Cardiac fibroblast (primary cell): ENCODE data around the gene LYPD6B.

Experiments
- DNase-seq, 2 donors: peaks; one replicate each; pipeline versions ENCODE4 v3.0.0 to v3.0.0-alpha.2; 2010; ENCODE audit warnings: low read depth in 2 of 2
- H3K4me3 ChIP-seq, 2 donors: replicated peaks in 1 of 2; 1 replicate in 1 of 2; 2 replicates in 1 of 2; pipeline ENCODE4 v1.5.1; 2011; ENCODE audit warnings: low read depth in 2 of 2, low read length in 2 of 2, mild to moderate bottlenecking in 2 of 2, moderate library complexity in 1 of 2
- CTCF ChIP-seq: IDR thresholded peaks from one replicate; pipeline ENCODE4 v1.5.1; 2011; ENCODE audit warnings: low read depth, mild to moderate bottlenecking, low read length, inconsistent platforms

Gene LYPD6B

DNA sequence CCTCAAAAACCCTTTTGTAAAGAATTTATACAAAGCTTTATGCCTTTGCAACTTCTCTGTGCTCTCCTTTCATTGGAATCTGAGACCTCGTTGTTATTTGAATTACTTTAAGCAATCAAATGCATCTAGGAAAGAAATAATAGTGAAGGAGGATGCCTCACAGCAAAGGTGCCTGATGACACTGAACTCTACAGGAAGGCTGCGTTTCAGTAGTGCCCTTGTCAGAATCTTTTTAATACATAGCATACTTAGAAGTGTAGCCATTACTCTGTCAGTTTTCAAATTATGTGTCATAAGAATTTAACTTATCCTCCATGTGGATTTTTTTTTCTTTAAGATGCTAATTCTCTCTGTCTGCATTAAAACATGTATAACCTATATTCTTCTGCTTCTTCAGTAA, 9.6 kb upstream of the LYPD6B start:
- no peak for TF ChIP-seq CTCF

DNA sequence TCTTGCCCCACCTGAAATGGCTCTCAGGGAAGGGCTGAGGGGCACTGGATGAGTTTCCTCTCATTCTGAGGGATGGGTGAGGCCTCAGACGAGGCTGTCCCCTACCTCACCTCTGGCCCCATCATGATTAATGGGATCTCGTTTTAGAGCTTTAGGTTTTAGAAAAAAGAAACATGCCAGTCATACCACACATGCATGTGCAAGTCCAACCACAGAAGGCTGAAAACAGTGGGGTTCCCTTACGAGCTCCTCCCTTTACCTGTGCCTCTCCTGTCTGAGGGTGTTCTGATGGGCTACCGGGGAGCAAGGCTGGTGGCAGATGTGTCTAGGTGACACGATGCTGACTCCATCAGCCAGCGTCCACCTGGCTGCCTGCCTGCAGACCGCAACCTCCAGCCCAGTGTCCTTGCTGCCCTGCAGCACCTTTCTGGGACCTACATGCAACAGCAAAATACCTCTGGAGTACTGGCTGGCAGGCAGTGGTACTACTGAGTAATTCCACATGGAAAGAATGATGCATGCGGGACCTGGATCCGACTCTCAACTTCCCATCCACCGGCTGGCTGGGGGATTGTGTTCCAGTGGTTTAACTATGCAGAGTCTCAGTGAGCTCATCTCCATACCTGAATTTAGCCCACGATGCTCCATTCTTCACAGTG, 9.1 kb upstream of the LYPD6B start:
- no peak overlapping the region for H3K4me3 ChIP-seq
- no peak for TF ChIP-seq CTCF

More for the DNA sequence above, 9.6 kb upstream of the LYPD6B start:
- DNase-seq: no peak
- H3K4me3 ChIP-seq: no peak overlapping the region

GRCh38 chr2:149031396-149031795, 7.1 kb upstream of the LYPD6B start:
- H3K4me3 ChIP-seq: no peak overlapping the region
- no peak for DNase-seq
- no peak for TF ChIP-seq CTCF

More for the DNA sequence above, 9.1 kb upstream of the LYPD6B start:
- no peak for DNase-seq

DNA sequence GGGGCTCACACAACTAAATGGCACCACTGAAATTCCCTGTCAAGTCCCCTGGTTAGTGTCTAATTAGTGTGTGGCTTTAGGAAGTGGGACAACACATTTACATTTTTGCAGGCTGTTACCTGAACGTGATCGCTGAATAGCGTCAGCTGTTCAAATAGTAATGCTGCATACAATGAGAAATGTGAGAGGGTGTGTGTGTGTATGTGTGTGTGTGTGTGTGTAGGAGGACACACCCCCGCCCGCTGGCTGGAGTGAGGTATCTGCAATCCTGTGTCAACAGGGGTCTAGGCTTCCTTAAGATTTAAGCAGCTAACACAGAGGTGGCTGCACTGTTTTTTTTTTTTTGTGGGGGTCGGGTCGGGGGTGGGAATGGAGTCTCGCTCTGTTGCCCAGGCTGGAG, 4.8 kb upstream of the LYPD6B start:
- no peak for TF ChIP-seq CTCF
- H3K4me3 ChIP-seq: no peak overlapping the region
- no peak for DNase-seq

- no peak for DNase-seq
- no peak overlapping the region for H3K4me3 ChIP-seq
- no peak for TF ChIP-seq CTCF
These were observed 4.1 kb upstream of the LYPD6B start for GRCh38 chr2:149034406-149034805.

GRCh38 chr2:149036507-149037293, 1.8 kb upstream of the LYPD6B start:
- H3K4me3 ChIP-seq: no peak overlapping the region
- DNase-seq: no peak
- no peak for TF ChIP-seq CTCF
